ENCODE results near the gene PON2.

The PON2 gene

DNA sequence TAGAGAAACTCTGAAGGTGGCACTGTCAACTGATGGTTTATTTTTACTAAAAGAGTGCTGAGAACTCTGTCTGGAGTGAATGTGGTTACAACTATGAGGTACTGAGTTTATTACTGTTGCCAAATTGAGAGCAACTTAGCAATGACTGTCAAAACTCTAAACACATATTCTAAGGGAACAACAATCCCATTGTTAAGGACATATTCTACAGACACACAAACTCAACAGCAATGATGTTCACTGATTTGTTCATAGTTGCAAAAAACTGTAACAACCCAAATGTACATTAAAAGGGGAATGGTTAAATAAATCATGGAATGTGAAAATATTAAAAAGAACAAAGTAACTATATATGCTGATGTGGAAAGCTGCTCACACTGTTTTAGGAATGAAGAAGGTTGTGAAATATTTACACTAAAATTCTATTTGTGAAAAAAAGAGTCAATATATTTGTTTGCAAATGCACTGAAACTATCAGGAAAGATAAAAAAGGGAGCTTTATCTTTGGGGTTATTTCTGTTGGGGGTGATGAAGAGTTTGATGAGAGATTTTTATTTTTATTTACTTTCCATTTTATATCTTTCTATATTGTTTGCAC is 12.9 kb downstream of the PON2 start:
- H2BK120ac ChIP-seq (ENCODE audit: insufficient read depth, low read length, poor library complexity), result peak overlapping the region; percentile 20

DNA sequence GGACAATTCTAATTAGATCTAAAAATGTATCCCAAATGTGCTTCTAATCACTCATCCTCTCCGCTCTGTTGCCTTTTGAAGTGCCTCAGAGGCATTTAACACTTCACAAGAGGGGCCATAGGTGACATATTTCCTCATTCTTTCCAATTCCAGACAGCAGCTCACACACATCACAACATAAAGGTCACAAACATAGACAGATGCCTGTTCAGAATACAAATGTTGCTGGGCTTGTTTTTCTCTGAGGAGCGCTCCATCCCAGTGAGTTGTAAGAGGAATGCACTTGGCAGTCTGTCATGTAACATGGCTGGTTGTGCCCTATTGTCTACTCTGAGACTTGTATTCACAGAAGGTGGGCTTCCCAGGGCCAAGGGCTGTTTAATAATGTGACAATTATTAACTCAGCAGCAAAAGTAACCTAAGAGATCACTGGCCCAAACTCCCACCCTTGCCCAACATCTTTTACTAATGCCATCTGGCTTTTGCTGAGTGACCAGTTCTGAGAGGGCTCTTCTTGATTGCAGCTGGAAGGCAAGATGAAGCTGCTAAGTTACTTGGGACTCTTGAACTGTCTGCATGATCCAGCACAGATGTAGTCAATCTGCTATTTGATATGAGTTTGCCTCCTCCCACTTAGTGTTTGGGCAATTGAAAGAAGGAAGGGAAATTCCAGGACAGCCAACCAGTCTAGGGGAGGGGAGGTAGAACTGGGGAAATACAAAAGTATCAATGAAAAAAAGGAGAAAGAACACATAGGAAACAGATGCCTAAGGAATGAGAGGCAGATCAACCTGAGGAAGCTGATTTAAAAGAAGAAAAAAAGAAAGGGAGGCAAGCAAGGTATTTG is 13.6 kb downstream of the PON2 start:
- peak; percentile 75 to 84 for DNase-seq
- Histone ChIP-seq H3K27me3 (ENCODE audit: insufficient read depth, low read length) (no peaks in the 10 kb centered on the region), H3K4me2 (ENCODE audit: low read length) (peak overlapping the region; percentile 58), H3K4me3 (ENCODE audit: low read depth, low read length) (no peak overlapping the region), H3K36me3 (ENCODE audit: control insufficient read depth in 1 of 2, insufficient read depth in 2 of 2, low read length in 2 of 2) (peaks cover 0 to 4% of the 10 kb centered on the region in 2 experiments), H3K4me1 (ENCODE audit: control insufficient read depth in 1 of 2, insufficient read depth in 2 of 2, low read length in 2 of 2) (peaks cover 3 to 9% of the 10 kb centered on the region in 2 experiments), H3K4ac (ENCODE audit: low read depth, low read length) (no peak overlapping the region), H3K18ac (ENCODE audit: low read length) (peak overlapping the region; percentile 37), H4K91ac (ENCODE audit: low read depth, low read length) (peak overlapping the region; percentile 26), H2AK5ac (ENCODE audit: low read length) (no peak overlapping the region), H2BK120ac (ENCODE audit: insufficient read depth, low read length, poor library complexity) (peak overlapping the region; percentile 20), H4K8ac (ENCODE audit: low read depth, low read length) (no peak overlapping the region), H2AFZ (ENCODE audit: insufficient read depth, low read length, poor library complexity) (no peak overlapping the region), H3K79me2 (ENCODE audit: control insufficient read depth, insufficient read depth, low read length, poor library complexity) (no peaks in the 10 kb centered on the region), H2BK12ac (ENCODE audit: low read length) (peak overlapping the region; percentile 46), H3K27ac (ENCODE audit: low read depth, low read length) (peak overlapping the region; percentile 94), H3K14ac (ENCODE audit: low read length) (no peak overlapping the region), H3K23ac (ENCODE audit: low read length) (no peak overlapping the region), H3K79me1 (ENCODE audit: low read length) (peaks cover 5% of the 10 kb centered on the region), H4K12ac (ENCODE audit: low read depth, low read length) (no peak overlapping the region), H3K9ac (ENCODE audit: low read length) (no peak overlapping the region), H2BK5ac (ENCODE audit: low read depth, low read length, poor library complexity) (peak overlapping the region; percentile 58), H3K9me3 (ENCODE audit: insufficient read depth, low read depth, low read length) (no peaks in the 10 kb centered on the region)
- no CpG with 5 or more reads among the region's 2 CpGs for WGBS (ENCODE audit: extremely low coverage, insufficient coverage, insufficient read length)

More for the DNA sequence above, 12.9 kb downstream of the PON2 start:
- Histone ChIP-seq H2BK5ac (ENCODE audit: low read depth, low read length, poor library complexity) (no peak overlapping the region), H3K4ac (ENCODE audit: low read depth, low read length) (no peak overlapping the region), H3K4me3 (ENCODE audit: low read depth, low read length) (no peak overlapping the region), H2AFZ (ENCODE audit: insufficient read depth, low read length, poor library complexity) (no peak overlapping the region), H2BK12ac (ENCODE audit: low read length) (no peak overlapping the region), H3K79me2 (ENCODE audit: control insufficient read depth, insufficient read depth, low read length, poor library complexity) (no peaks in the 10 kb centered on the region), H3K27ac (ENCODE audit: low read depth, low read length) (peak overlapping the region; percentile 94), H3K36me3 (ENCODE audit: control insufficient read depth in 1 of 2, insufficient read depth in 2 of 2, low read length in 2 of 2) (peaks cover 0 to 4% of the 10 kb centered on the region in 2 experiments), H3K14ac (ENCODE audit: low read length) (no peak overlapping the region), H4K91ac (ENCODE audit: low read depth, low read length) (no peak overlapping the region), H2AK5ac (ENCODE audit: low read length) (no peak overlapping the region), H3K23ac (ENCODE audit: low read length) (no peak overlapping the region), H3K4me2 (ENCODE audit: low read length) (peak overlapping the region; percentile 58), H3K4me1 (ENCODE audit: control insufficient read depth in 1 of 2, insufficient read depth in 2 of 2, low read length in 2 of 2) (peaks cover 3 to 9% of the 10 kb centered on the region in 2 experiments), H3K9me3 (ENCODE audit: insufficient read depth, low read depth, low read length) (no peaks in the 10 kb centered on the region), H4K12ac (ENCODE audit: low read depth, low read length) (no peak overlapping the region), H3K79me1 (ENCODE audit: low read length) (peaks cover 5% of the 10 kb centered on the region), H4K8ac (ENCODE audit: low read depth, low read length) (no peak overlapping the region), H3K18ac (ENCODE audit: low read length) (no peak overlapping the region), H3K27me3 (ENCODE audit: insufficient read depth, low read length) (no peaks in the 10 kb centered on the region), H3K9ac (ENCODE audit: low read length) (no peak overlapping the region)
- no peak for DNase-seq

- no peak overlapping the region for H4K12ac ChIP-seq (ENCODE audit: low read depth, low read length)
- H3K23ac ChIP-seq (ENCODE audit: low read length), result no peak overlapping the region
- no peak overlapping the region for H2BK12ac ChIP-seq (ENCODE audit: low read length)
- no peak overlapping the region for H2AK5ac ChIP-seq (ENCODE audit: low read length)
- H2AFZ ChIP-seq (ENCODE audit: insufficient read depth, low read length, poor library complexity), result no peak overlapping the region
- H3K18ac ChIP-seq (ENCODE audit: low read length), result no peak overlapping the region
- no peak overlapping the region for H3K4me3 ChIP-seq (ENCODE audit: low read depth, low read length)
- H2BK5ac ChIP-seq (ENCODE audit: low read depth, low read length, poor library complexity), result no peak overlapping the region
- no peak overlapping the region for H4K8ac ChIP-seq (ENCODE audit: low read depth, low read length)
- H3K27ac ChIP-seq (ENCODE audit: low read depth, low read length), result no peak overlapping the region
- H4K91ac ChIP-seq (ENCODE audit: low read depth, low read length), result no peak overlapping the region
- no peak overlapping the region for H3K4ac ChIP-seq (ENCODE audit: low read depth, low read length)
- H3K36me3 ChIP-seq (ENCODE audit: control insufficient read depth in 1 of 2, insufficient read depth in 2 of 2, low read length in 2 of 2), result peaks cover 4 to 5% of the 10 kb centered on the region in 2 experiments
- no CpG with 5 or more reads among the region's 4 CpGs for WGBS (ENCODE audit: extremely low coverage, insufficient coverage, insufficient read length)
- no peak overlapping the region for H3K4me2 ChIP-seq (ENCODE audit: low read length)
- no peaks in the 10 kb centered on the region for H3K27me3 ChIP-seq (ENCODE audit: insufficient read depth, low read length)
- no peak for DNase-seq
- no peaks in the 10 kb centered on the region for H3K4me1 ChIP-seq (ENCODE audit: control insufficient read depth in 1 of 2, insufficient read depth in 2 of 2, low read length in 2 of 2)
- peaks cover 1% of the 10 kb centered on the region for H3K9me3 ChIP-seq (ENCODE audit: insufficient read depth, low read depth, low read length)
- no peaks in the 10 kb centered on the region for H3K79me2 ChIP-seq (ENCODE audit: control insufficient read depth, insufficient read depth, low read length, poor library complexity)
- H3K14ac ChIP-seq (ENCODE audit: low read length), result no peak overlapping the region
- no peak overlapping the region for H3K9ac ChIP-seq (ENCODE audit: low read length)
- H2BK120ac ChIP-seq (ENCODE audit: insufficient read depth, low read length, poor library complexity), result no peak overlapping the region
- H3K79me1 ChIP-seq (ENCODE audit: low read length), result no peaks in the 10 kb centered on the region
Observed at GRCh38 chr7:95412075-95412474, 22.8 kb downstream of the PON2 start.

GRCh38 chr7:95411666-95412065 is 23.2 kb downstream of the PON2 start:
- H3K36me3 ChIP-seq (ENCODE audit: control insufficient read depth in 1 of 2, insufficient read depth in 2 of 2, low read length in 2 of 2), result peaks cover 4 to 5% of the 10 kb centered on the region in 2 experiments

More at GRCh38 chr7:95411666-95412065, 23.2 kb downstream of the PON2 start:
- H4K91ac ChIP-seq (ENCODE audit: low read depth, low read length), result no peak overlapping the region
- H3K27me3 ChIP-seq (ENCODE audit: insufficient read depth, low read length), result no peaks in the 10 kb centered on the region
- H3K4me2 ChIP-seq (ENCODE audit: low read length), result no peak overlapping the region
- no peak overlapping the region for H3K27ac ChIP-seq (ENCODE audit: low read depth, low read length)
- no peak overlapping the region for H3K4me3 ChIP-seq (ENCODE audit: low read depth, low read length)
- no peak overlapping the region for H4K12ac ChIP-seq (ENCODE audit: low read depth, low read length)
- H2BK120ac ChIP-seq (ENCODE audit: insufficient read depth, low read length, poor library complexity), result no peak overlapping the region
- no peak for DNase-seq
- no peak overlapping the region for H4K8ac ChIP-seq (ENCODE audit: low read depth, low read length)
- H3K4ac ChIP-seq (ENCODE audit: low read depth, low read length), result no peak overlapping the region
- H3K4me1 ChIP-seq (ENCODE audit: control insufficient read depth in 1 of 2, insufficient read depth in 2 of 2, low read length in 2 of 2), result no peaks in the 10 kb centered on the region
- H2BK12ac ChIP-seq (ENCODE audit: low read length), result no peak overlapping the region
- H3K9ac ChIP-seq (ENCODE audit: low read length), result no peak overlapping the region
- H3K79me2 ChIP-seq (ENCODE audit: control insufficient read depth, insufficient read depth, low read length, poor library complexity), result no peaks in the 10 kb centered on the region
- no peak overlapping the region for H3K14ac ChIP-seq (ENCODE audit: low read length)
- H3K18ac ChIP-seq (ENCODE audit: low read length), result no peak overlapping the region
- H3K9me3 ChIP-seq (ENCODE audit: insufficient read depth, low read depth, low read length), result peaks cover 1% of the 10 kb centered on the region
- H3K79me1 ChIP-seq (ENCODE audit: low read length), result no peaks in the 10 kb centered on the region
- no peak overlapping the region for H2BK5ac ChIP-seq (ENCODE audit: low read depth, low read length, poor library complexity)
- no peak overlapping the region for H2AFZ ChIP-seq (ENCODE audit: insufficient read depth, low read length, poor library complexity)
- no peak overlapping the region for H2AK5ac ChIP-seq (ENCODE audit: low read length)
- WGBS (ENCODE audit: extremely low coverage, insufficient coverage, insufficient read length), result no CpG with 5 or more reads among the region's 4 CpGs
- no peak overlapping the region for H3K23ac ChIP-seq (ENCODE audit: low read length)

All from trophoblast cell (in vitro differentiated cells and primary cell).